Measurements from ENCODE around the gene ZWILCH.

- TF ChIP-seq CREB1 (CRISPR knock-in tag; IDR thresholded peaks at IDR 0.05; ENCODE audit: low read depth) = no peak
- TF ChIP-seq EZH2 (IDR thresholded peaks at IDR 0.05; ENCODE audit: low read depth, unreplicated experiment) = no peak
- TF ChIP-seq CTCF (conservative IDR thresholded peaks at IDR 0.05; ENCODE audit: low read depth in 2 of 2) = no peak
- no peak for TF ChIP-seq JUNB (IDR thresholded peaks at IDR 0.05; ENCODE audit: unreplicated experiment)
- TF ChIP-seq POLR2AphosphoS5 (IDR thresholded peaks at IDR 0.05; ENCODE audit: low read depth) = no peak
These were observed 62.8 kb downstream of the ZWILCH start for GRCh38 chr15:66567897-66568296.

Data from GM23338 (cell line).